B cell (primary cell): ENCODE measurements around the gene PPP6R2. TPM values are rescaled to one million over a fixed set of nuclear protein-coding genes. Genes with fewer than 3 reads are reported as not detected.

Source experiments
- ATAC-seq: fragments of 200-7000 bp; cut with Tn5 transposase; one replicate; pipeline ENCODE4 v1.10.0; 2021; ENCODE audit warnings: low read depth, mild to moderate bottlenecking, moderate number of reproducible peaks, moderate library complexity
- CTCF ChIA-PET: fragments of 350-600 bp; sonication (Branson Sonifier 250); formaldehyde crosslinking; loops from one replicate; lab custom pipeline; 2021; ENCODE audit warnings: antibody characterized with exemption, inconsistent platforms; lab: Charles Lee
- POLR2A ChIA-PET: fragments of 350-600 bp; sonication (Branson Sonifier 250); formaldehyde crosslinking; loops from one replicate; lab custom pipeline; 2021; ENCODE audit warnings: antibody characterized with exemption; lab: Charles Lee
- DNase-seq: peaks from one replicate; pipeline ENCODE4 v3.0.0; 2013
- H2AFZ ChIP-seq: 2 replicates; pipeline ENCODE4 v1.6.1; 2012; ENCODE audit warnings: mild to moderate bottlenecking, low read depth, low read length; ENCODE audit not compliant: insufficient read depth, poor library complexity, severe bottlenecking
- H3K27ac ChIP-seq, 2 donors: 1 replicate in 1 of 2; 2 replicates in 1 of 2; pipeline ENCODE4 v1.5.1; 2012 to 2013; ENCODE audit warnings: low read length in 2 of 2, mild to moderate bottlenecking in 2 of 2, moderate library complexity in 1 of 2
- H3K27me3 ChIP-seq, 4 experiments: fragments of 200-600 bp in 1 of 4; sonication (generic) in 1 of 4; replicated peaks in 1 of 4; 1 replicate in 2 of 4; 2 replicates in 2 of 4; pipeline versions ENCODE4 v1.6.1 to v1.7.0; 2013 to 2016; ENCODE audit warnings: low read length in 3 of 4, mild to moderate bottlenecking in 2 of 4, mixed read lengths in 1 of 4, moderate library complexity in 1 of 4; ENCODE audit not compliant: insufficient read depth in 4 of 4, control insufficient read depth in 3 of 4; ENCODE audit errors: control extremely low read depth in 1 of 4
- H3K36me3 ChIP-seq, 2 experiments: replicated peaks in 1 of 2; 1 replicate in 1 of 2; 2 replicates in 1 of 2; pipeline versions ENCODE4 v1.6.1 to v1.7.1; 2013; ENCODE audit warnings: low read length in 1 of 2; ENCODE audit not compliant: insufficient read depth in 2 of 2, control insufficient read depth in 1 of 2; ENCODE audit errors: control extremely low read depth in 1 of 2, extremely low read depth in 1 of 2
- H3K4me1 ChIP-seq, 2 donors: fragments of 200-600 bp in 1 of 2; sonication (generic) in 1 of 2; 1 replicate in 1 of 2; 2 replicates in 1 of 2; pipeline versions ENCODE4 v1.5.1 to v1.6.1; 2013 to 2017; ENCODE audit warnings: low read length in 2 of 2; ENCODE audit not compliant: control insufficient read depth in 2 of 2, insufficient read depth in 2 of 2
- H3K4me2 ChIP-seq: replicated peaks from 2 replicates; pipeline ENCODE3; 2012; ENCODE audit warnings: mild to moderate bottlenecking, low read depth, low read length; ENCODE audit not compliant: poor library complexity, severe bottlenecking
- H3K4me3 ChIP-seq, 5 experiments: fragments of 200-600 bp in 1 of 5; sonication (generic) in 1 of 5; 1 replicate in 3 of 5; 2 replicates in 2 of 5; pipeline versions ENCODE4 v1.5.1 to v1.7.0; 2011 to 2016; ENCODE audit warnings: low read length in 4 of 5, mild to moderate bottlenecking in 4 of 5, low read depth in 2 of 5, control low read depth in 1 of 5, moderate library complexity in 1 of 5; ENCODE audit not compliant: insufficient read depth in 1 of 5; ENCODE audit errors: control extremely low read depth in 1 of 5, extremely low read depth in 1 of 5
- H3K79me2 ChIP-seq: fragments of 200-600 bp; sonication (generic); one replicate; pipeline ENCODE4 v1.6.0; 2016; ENCODE audit warnings: low read length; ENCODE audit not compliant: control insufficient read depth, insufficient read depth
- H3K9ac ChIP-seq: fragments of 200-600 bp; sonication (generic); 2 replicates; pipeline ENCODE4 v1.6.1; 2017; ENCODE audit warnings: mild to moderate bottlenecking, low read length, moderate library complexity
- H3K9me3 ChIP-seq, 3 donors: one replicate each; pipeline versions ENCODE4 v1.6.1 to v1.7.1; 2013; ENCODE audit warnings: low read length in 2 of 3; ENCODE audit not compliant: control insufficient read depth in 2 of 3, insufficient read depth in 1 of 3; ENCODE audit errors: control extremely low read depth in 1 of 3
- H4K20me1 ChIP-seq: 2 replicates; pipeline ENCODE4 v1.6.0; 2012; ENCODE audit warnings: mild to moderate bottlenecking, low read length; ENCODE audit not compliant: insufficient read depth, control insufficient read depth, poor library complexity, severe bottlenecking
- H3K27ac Mint-ChIP-seq: one replicate; pipeline ENCODE4 v1.8.0; 2021; ENCODE audit warnings: mixed read lengths
- H3K27me3 Mint-ChIP-seq: one replicate; pipeline ENCODE4 v1.8.0; 2021; ENCODE audit warnings: mixed read lengths
- H3K4me1 Mint-ChIP-seq: one replicate; pipeline ENCODE4 v1.8.0; 2021; ENCODE audit warnings: mixed read lengths
- H3K4me3 Mint-ChIP-seq: one replicate; pipeline ENCODE4 v1.8.0; 2021; ENCODE audit warnings: mixed read lengths
- H3K9me3 Mint-ChIP-seq: one replicate; pipeline ENCODE4 v1.8.0; 2022; ENCODE audit warnings: mixed read lengths; ENCODE audit not compliant: insufficient read depth
- CTCF ChIP-seq: fragments of 200-600 bp; IDR thresholded peaks from one replicate; pipeline ENCODE4 v1.8.0; 2022; ENCODE audit warnings: antibody characterized with exemption, mild to moderate bottlenecking
- EZH2 ChIP-seq: IDR thresholded peaks from 2 replicates; pipeline ENCODE4 v1.6.1; 2012; ENCODE audit warnings: borderline replicate concordance, low read depth, mild to moderate bottlenecking, moderate library complexity, low read length; ENCODE audit not compliant: insufficient read depth, poor library complexity, severe bottlenecking
- WGBS: methylation state at CpG from one replicate; pipeline ENCODE4 v1.1.5; 2013; ENCODE audit warnings: missing lambda C conversion rate; ENCODE audit not compliant: insufficient coverage; 5-methylcytosine and 5-hydroxymethylcytosine counted together
- intact Hi-C: fragments of 100-400 bp; cut with micrococcal nuclease; formaldehyde crosslinking; loops from one replicate; pipeline ENCODE4 v1.10.0; 2022
- polyA plus RNA-seq: library from polyadenylated mRNA; depleted of rRNA; stranded (reverse); fragments of >200 nt; gene quantifications from 2 replicates; pipeline ENCODE4 v1.2.3, GENCODE V29; 2012
- total RNA-seq, 2 donors: library from RNA; stranded (reverse); fragments of 120-200 nt in 1 of 2; gene quantifications; 1 replicate in 1 of 2; 2 replicates in 1 of 2; pipeline versions ENCODE4 v1.2.3 to v1.2.4, GENCODE V29; 2013 to 2022

Gene PPP6R2
- total and polyA plus RNA-seq, 2 donors (not counting 1 experiment from before 2014, with no cell fraction given) = 91.4 to 98.7 TPM

- Histone ChIP-seq H3K27ac (no peak overlapping the region), H3K4me2 (no peak overlapping the region), H3K36me3 (no peaks in the 10 kb centered on the region), H3K4me1 (peaks cover 23 to 47% of the 10 kb centered on the region in 2 donors), H3K9me3 (peaks cover 0 to 2% (median 0%) of the 10 kb centered on the region in 3 donors), H4K20me1 (no peaks in the 10 kb centered on the region), H3K4me3 (no peak overlapping the region), H2AFZ (no peak overlapping the region), H3K9ac (no peak overlapping the region), H3K79me2 (no peaks in the 10 kb centered on the region), H3K27me3 (no peaks in the 10 kb centered on the region)
- POLR2A ChIA-PET = interaction anchor here (0.6 to 7.0 kb wide), 3 partner anchors 13 to 40 kb away, joined by 3 to 61 read pairs (median 3); no protein-coding TSS in a partner anchor
- ATAC-seq = no peak
- no peak for DNase-seq
- CTCF ChIA-PET = interaction anchor here (1.0 to 5.1 kb wide), 4 partner anchors 11 to 64 kb away, joined by 4 to 37 read pairs (median 8); partner anchors contain the start of gene DENND6B
- Mint-ChIP-seq H3K4me1 (peaks cover 46% of the 10 kb centered on the region), H3K27me3 (no peaks in the 10 kb centered on the region), H3K27ac (no peak overlapping the region), H3K9me3 (no peaks in the 10 kb centered on the region), H3K4me3 (no peak overlapping the region)
- intact Hi-C loops = no loop called here
- TF ChIP-seq EZH2 = no peak
- no peak for TF ChIP-seq CTCF
- 92% methylated on average over 28 of the region's 45 CpGs for WGBS
Measured at GRCh38 chr22:50316114-50317065, 26.7 kb upstream of the PPP6R2 start.

GRCh38 chr22:50317178-50317577, 25.9 kb upstream of the PPP6R2 start:
- H3K4me3 Mint-ChIP-seq = no peak overlapping the region
- H3K79me2 ChIP-seq = no peaks in the 10 kb centered on the region
- no peaks in the 10 kb centered on the region for H3K9me3 ChIP-seq
- no peak for DNase-seq
- H3K27ac ChIP-seq = no peak overlapping the region
- H3K27me3 ChIP-seq = no peaks in the 10 kb centered on the region
- H3K4me1 ChIP-seq = peaks cover 23 to 41% of the 10 kb centered on the region in 2 donors
- H4K20me1 ChIP-seq = no peaks in the 10 kb centered on the region
- 98% methylated on average over 9 of the region's 9 CpGs for WGBS
- no peaks in the 10 kb centered on the region for H3K36me3 ChIP-seq
- TF ChIP-seq EZH2 = no peak
- TF ChIP-seq CTCF = no peak
- H3K27ac Mint-ChIP-seq = no peak overlapping the region
- H3K9ac ChIP-seq = no peak overlapping the region
- ChIA-PET CTCF (interaction anchor here (5.1 kb wide), 1 partner anchor 10 kb away, joined by 37 read pairs; the partner anchor contains the start of gene DENND6B), POLR2A (interaction anchor here (7.0 kb wide), 1 partner anchor 14 kb away, joined by 61 read pairs; no protein-coding TSS in a partner anchor)
- H3K4me1 Mint-ChIP-seq = peaks cover 44% of the 10 kb centered on the region
- H3K4me2 ChIP-seq = no peak overlapping the region
- H2AFZ ChIP-seq = no peak overlapping the region
- no peaks in the 10 kb centered on the region for H3K27me3 Mint-ChIP-seq
- ATAC-seq = no peak
- intact Hi-C loops = no loop called here
- no peak overlapping the region for H3K4me3 ChIP-seq
- H3K9me3 Mint-ChIP-seq = no peaks in the 10 kb centered on the region
